Sigmoid colon (tissue), 4 donors: ENCODE data around the gene HOXA11.

ENCODE experiments used
- CTCF ChIP-seq, 4 experiments: fragments of 450-650 bp in 3 of 4; fragments of 200-600 bp in 1 of 4; IDR thresholded peaks; one replicate each; pipeline ENCODE4 v1.5.1; 2016 to 2019; ENCODE audit warnings: antibody characterized with exemption in 4 of 4, mild to moderate bottlenecking in 3 of 4, moderate library complexity in 2 of 4
- EP300 ChIP-seq, 4 donors: sonication (generic); formaldehyde crosslinking; IDR thresholded peaks; one replicate each; pipeline ENCODE4 v1.6.1; 2017; ENCODE audit warnings: antibody characterized with exemption in 4 of 4
- POLR2A ChIP-seq, 2 donors: fragments of 450-650 bp; IDR thresholded peaks; one replicate each; pipeline ENCODE4 v1.6.1; 2016; ENCODE audit warnings: antibody characterized with exemption in 2 of 2, mild to moderate bottlenecking in 2 of 2, moderate library complexity in 2 of 2
- POLR2AphosphoS5 ChIP-seq, 4 donors: sonication (generic); formaldehyde crosslinking; IDR thresholded peaks; one replicate each; pipeline ENCODE4 v1.6.1; 2017; ENCODE audit warnings: antibody characterized with exemption in 4 of 4

- TF ChIP-seq POLR2A (IDR thresholded peaks at IDR 0.05) (no peak), CTCF (IDR thresholded peaks at IDR 0.05) (no peak), POLR2AphosphoS5 (IDR thresholded peaks at IDR 0.05) (no peak), EP300 (IDR thresholded peaks at IDR 0.05) (no peak)
These were observed 17.2 kb upstream of the HOXA11 start for GRCh38 chr7:27202018-27202861.
